Occipital lobe (tissue), 2 donors: ENCODE data around the gene GPLD1. TPM values are rescaled to one million over a fixed set of nuclear protein-coding genes. Genes with fewer than 3 reads are reported as not detected.
"Not testable (repeated sequence)": the region's sequence is repeated elsewhere in the genome, so short reads cannot be mapped to it uniquely, and the experiment has no call there.

Experiments
- DNase-seq: peaks from one replicate; lab custom pipeline; 2025; lab: John Stamatoyannopoulos, UW
- total RNA-seq: library from RNA; depleted of rRNA; stranded (reverse); fragments of >200 nt; gene quantifications from one replicate; pipeline ENCODE4 v1.2.3, GENCODE V29; 2014

Gene GPLD1
- total RNA-seq, 1 donor from 2014 or later: 12.6 TPM

DNA sequence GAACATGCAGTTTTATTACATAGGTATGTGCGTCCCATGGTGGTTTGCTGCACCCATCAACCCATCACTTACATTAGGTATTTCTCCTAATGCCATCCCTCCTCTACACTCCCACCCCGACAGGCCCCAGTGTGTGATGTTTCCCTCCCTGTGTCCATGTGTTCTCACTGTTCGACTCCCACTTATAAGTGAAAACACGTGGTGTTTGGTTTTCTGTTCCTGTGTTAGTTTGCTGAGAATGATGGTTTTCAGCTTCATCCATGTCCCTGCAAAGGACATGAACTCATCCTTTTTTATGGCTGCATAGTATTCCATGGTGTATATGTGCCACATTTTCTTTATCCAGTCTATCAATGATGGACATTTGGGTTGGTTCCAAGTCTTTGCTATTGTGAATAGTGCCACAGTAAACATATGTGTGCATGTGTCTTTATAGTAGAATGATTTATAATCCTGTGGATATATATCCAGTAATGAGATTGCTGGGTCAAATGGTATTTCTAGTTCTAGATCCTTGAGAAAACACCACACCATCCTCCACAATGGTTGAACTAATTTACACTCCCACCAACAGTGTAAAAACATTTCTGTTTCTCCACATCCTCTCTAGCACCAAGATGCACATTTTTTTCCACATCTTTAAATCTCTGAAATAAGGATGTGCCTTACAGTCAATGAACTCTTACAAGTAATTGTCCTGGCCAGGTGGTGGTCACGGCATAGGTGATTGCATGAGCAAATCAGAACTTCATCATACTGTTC, 104.8 kb downstream of the GPLD1 start:
- DNase-seq: not testable (repeated sequence)

- not testable (repeated sequence) for DNase-seq
These were observed 106.4 kb downstream of the GPLD1 start for GRCh38 chr6:24382891-24383494.

DNA sequence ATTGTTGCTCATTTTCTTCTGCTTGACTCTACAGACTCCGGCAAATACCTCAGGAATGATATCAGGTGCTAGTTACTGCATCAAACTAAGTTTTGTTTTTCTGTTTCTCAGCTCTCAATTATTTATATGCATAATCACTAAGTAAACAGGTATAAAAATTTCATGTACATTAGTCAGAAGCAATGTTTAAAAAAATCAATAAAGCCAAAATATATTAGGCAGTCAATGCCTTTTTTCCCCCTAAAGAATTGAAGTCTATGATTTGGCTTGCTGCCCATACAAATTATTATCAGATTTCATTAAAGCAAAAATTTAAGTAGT, 107.2 kb downstream of the GPLD1 start:
- DNase-seq: no peak

DNA sequence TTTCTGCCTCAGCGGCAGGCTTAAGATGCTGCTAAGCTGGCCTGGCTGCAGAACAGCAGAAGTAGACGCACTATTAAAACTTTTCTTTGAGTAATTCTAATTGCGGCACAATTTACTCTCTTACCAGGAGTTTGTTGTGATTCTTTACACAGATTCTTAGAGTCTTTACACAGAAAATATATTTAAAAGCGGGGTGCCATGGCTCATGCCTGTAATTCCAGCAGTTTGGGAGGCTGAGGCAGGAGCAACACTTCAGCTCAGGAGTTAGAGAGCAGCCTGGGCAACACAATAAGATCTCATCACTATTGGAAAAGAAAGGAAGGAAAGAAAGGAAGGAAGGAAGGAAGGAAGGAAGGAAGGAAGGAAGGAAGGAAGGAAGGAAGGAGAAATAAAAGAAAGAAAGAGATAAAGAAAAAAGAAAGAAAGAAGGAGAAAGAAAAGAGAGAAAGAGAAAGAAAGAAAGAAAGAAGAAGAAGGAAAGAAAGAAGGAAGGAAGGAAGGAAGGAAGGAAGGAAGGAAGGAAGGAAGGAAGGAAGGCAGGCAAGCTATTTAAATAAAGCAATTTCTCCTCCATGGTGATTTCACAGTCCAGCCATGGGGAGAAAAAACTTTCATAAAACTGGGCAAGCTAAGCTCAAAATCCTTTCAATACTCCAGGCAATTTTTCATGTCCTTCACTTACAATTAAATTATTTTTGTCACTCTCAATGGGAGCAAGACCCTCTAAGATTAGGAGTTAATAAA, 107.7 kb downstream of the GPLD1 start:
- no peak for DNase-seq

DNA sequence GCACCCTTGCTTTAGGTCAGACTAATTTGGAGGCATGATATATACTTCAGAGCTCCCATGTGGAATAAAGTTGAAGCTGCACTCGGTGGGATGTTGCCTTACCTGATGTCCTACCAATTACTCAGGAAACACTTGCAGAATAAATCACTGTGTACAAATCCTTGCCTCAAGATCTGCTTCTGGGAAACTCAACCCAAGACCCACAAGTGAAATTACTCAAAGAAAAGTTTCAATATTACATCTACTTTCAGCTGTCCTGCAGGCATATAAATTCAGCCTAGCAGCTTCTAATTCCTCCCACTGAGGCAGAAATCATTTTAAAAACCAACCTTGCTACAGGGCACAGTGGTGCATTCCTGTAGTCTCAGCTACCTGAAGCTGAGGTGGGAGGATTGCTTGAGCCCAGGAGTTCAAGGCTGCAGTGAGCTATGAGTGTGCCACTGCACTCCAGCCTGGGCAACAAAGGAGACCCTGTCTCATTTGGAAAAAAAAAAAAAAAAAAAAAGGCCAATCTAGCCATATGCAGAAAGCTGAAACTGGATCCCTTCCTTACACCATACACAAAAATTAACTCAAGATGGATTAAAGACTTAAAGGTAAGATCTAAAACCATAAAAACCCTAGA, 110.8 kb downstream of the GPLD1 start:
- DNase-seq: no peak

Other genes starting within 250 kb of the GPLD1 start
- gene DCDC2, start 131.5 kb downstream of the GPLD1 start, total RNA-seq: 2.0 TPM
- gene MRS2, start 86.6 kb downstream of the GPLD1 start, total RNA-seq: 22.5 TPM
- 12.2 TPM for gene ALDH5A1, start 5.4 kb upstream of the GPLD1 start, total RNA-seq
- gene KIAA0319, start 156.6 kb upstream of the GPLD1 start, total RNA-seq: 55.7 TPM
- gene TDP2, start 177.3 kb upstream of the GPLD1 start, total RNA-seq: 29.9 TPM
- 4.4 TPM for gene ACOT13, start 177.5 kb upstream of the GPLD1 start, total RNA-seq
- 86.7 TPM for gene C6orf62, start 229.6 kb upstream of the GPLD1 start, total RNA-seq